Cardiac ventricle fibroblast (primary cell): ENCODE measurements around the gene MFSD12. TPM values are rescaled to one million over a fixed set of nuclear protein-coding genes. Genes with fewer than 3 reads are reported as not detected.

Experiments used
- total RNA-seq: library from RNA; depleted of rRNA; stranded (reverse); fragments of >200 nt; gene quantifications from 2 replicates; pipeline ENCODE4 v1.2.3, GENCODE V29; 2015

MFSD12 gene
- total RNA-seq, result 58.3 and 59.2 TPM in 2 replicates

DNA sequence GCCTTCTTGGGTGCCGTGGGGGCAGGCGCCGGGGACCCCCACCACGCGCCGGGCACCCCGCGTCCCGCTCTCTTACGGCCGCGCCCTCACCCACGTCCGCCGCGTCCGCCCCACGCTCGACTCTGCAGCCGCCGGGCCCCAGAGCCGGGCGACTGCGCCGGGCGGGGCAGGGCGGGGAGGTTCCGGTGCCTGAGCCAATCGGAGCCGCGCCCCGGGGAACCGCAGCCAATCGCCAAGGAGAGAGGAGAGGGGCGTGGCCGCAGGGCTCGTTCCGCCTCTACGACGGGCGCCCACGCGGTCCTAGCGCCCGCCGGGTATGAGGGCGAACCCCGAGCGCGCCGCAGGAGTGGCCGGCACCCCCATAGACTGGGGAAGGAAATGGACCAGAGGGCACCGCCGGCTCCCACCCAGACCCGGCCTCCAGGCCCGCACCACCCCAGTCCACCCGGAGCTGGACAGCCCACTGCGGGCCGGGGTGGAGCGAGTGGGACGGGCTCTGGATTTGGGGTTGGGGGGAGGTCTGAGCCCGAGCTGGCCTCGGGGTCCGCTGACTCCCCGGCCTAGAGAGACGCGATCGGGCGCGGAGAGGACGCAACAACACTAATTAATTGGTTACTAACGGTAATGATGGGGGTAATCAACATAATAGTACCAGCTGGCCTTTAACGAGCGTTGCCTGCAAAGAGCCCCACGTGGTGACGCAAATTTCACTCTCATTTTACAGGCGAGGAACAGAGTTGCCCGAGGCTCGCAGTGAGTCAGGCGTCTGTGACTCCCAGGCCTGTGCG lies at the start of gene MFSD12:
MFSD12 (minus strand) TSS at position 126 of the 788 bp plus-strand sequence. CDS start 183 bp downstream, outside the sequence.

GRCh38 chr19:3606690-3607289 lies 49.4 kb upstream of the MFSD12 start, which contains the start of gene TBXA2R:
Gene TBXA2R, minus strand, starts transcription at chr19:3606875. Its CDS starts 6,241 bp downstream, at chr19:3600634.

GRCh38 chr19:3585301-3586126 lies 28.1 kb upstream of the MFSD12 start, which contains the start of gene GIPC3:
Gene GIPC3, plus strand, starts transcription at chr19:3585478. Its CDS starts 120 bp downstream, at chr19:3585598.

GRCh38 chr19:3572855-3573161 lies 15.4 kb upstream of the MFSD12 start, which contains the start of gene HMG20B:
Gene HMG20B, plus strand, starts transcription at chr19:3572944. Its CDS starts 366 bp downstream, at chr19:3573310.

DNA sequence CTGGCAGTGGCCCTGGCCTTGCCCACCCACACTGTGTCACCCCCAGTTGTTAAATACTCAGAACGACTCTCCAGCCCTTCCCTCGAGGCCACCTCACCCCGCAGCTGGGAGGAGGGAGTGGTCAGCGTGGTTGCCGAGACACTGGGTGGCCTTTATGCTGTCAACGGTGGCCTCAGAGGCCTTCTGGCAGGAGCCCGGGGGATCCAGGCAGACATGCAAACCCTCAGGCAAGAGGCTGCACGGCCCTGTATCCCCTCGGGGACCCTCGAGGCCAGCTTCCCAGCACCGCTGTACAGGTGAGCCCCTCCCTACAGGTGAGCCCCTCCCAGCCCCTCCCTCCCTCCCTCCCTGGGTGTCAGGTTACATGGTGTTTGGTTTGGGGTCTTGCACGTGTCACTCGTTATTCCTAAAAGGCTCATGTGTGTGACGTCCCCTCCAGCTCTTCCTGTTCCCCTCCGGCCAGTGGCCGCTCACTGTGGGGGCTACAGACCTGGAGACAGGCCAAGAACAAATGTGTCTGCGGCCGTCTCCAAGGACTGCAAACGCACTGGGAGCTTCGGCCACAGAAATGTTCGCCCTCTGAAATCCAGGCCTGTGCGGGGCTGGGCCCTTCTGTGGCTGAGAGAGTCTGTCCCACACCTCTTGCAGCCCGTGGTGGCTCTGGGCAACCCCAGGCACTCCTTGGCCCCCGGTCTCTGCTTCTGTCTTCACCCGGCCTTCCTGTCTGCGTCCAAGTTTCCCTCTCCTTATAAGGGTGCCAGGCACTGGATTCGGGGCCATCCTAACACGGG lies 18.2 kb downstream of the MFSD12 start, which contains the start of gene TEKTIP1:
TEKTIP1 (plus strand) TSS at position 210 of the 791 bp plus-strand sequence; CDS start at position 214, 4 bp downstream.

DNA sequence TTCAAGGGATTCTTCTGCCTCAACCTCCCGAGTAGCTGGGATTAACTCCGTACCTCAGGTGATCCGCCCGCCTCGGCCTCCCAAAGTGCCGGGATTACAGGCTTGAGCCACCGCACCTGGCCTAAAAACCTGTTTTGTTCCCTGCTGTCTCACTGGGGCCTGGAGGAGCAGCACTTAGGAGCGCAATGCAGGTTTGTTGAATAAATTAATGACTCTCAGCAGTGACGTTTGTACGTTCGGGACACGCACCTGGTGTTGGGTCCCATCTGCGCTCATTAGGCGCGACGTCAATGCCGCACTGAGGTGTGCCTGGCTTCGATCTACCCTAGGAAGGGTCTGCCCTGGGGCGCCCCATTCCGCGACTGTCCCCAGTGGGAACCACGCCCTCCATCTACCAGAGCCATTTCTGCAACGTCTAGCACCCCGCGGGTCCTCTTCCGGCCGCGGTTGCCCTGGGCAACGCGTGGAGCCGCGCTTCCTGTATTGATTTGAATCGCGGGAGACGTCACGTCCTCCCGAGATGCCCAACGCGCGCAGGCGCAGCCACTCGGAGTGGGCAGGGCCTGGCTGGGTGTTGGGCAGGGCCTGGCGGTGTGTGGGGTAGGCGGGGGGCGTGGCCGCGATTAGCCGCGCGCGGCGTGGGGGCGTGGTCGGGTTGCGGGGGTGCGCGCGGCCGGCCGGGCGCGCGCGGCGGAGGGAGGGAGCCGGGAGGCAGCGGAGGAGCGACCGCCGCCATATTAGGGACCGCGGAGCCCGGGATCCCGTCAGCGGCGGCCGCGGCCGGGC lies 51.6 kb downstream of the MFSD12 start, which contains the start of gene FZR1:
FZR1 (plus strand) TSS at position 714 of the 786 bp plus-strand sequence. CDS start 16,679 bp downstream, outside the sequence.

DNA sequence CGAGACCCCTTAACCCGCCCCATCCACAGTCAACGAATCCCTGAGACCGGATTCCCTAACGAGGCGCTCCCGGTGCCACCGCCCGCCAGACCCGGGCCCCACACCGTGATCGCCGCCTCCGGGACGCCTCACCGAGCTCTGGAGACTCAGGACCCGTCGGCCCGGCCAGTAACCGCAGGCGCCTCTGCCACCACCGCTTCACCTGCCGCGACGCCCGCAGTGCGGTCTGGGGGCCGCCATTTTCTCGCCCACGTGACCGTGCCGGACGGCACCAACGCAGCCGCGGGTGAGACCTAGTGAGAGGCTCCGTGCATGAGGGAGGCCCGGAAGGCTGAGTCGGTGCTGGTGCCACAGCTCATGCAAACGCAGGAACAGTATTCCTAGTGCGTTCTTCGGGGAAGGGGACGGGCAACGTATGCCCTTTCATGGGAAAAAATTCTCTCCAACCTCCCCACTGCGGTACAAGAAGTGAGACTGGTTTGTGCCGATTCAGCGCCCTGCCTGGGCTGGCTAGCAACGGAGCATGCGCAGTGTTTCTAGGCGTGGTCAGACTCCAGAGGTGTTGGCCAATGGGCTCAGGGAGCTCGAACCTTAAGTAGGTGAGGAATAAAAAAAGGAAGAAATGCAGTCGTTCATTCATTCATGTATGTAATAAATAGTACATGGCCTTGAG lies 56.8 kb downstream of the MFSD12 start, which contains the start of gene DOHH:
DOHH (minus strand) TSS at position 246 of the 673 bp plus-strand sequence. CDS start 3,860 bp downstream, outside the sequence.

Other genes starting within 250 kb of the MFSD12 start
- gene NFIC, start 191.0 kb downstream of the MFSD12 start, total RNA-seq, result 125 and 142 TPM in 2 replicates
- gene SMIM24, start 77.1 kb downstream of the MFSD12 start, total RNA-seq, result not detected in 2 replicates
- not detected in 2 replicates for gene SMIM44, start 74.1 kb downstream of the MFSD12 start, total RNA-seq
- gene DOHH, start 56.9 kb downstream of the MFSD12 start, total RNA-seq, result 12.2 and 13.7 TPM in 2 replicates
- gene FZR1, start 51.3 kb downstream of the MFSD12 start, total RNA-seq, result 18.3 and 23.3 TPM in 2 replicates
- gene TEKTIP1, start 18.4 kb downstream of the MFSD12 start, total RNA-seq, result not detected in 2 replicates
- gene HMG20B, start 15.4 kb upstream of the MFSD12 start, total RNA-seq, result 90.3 and 99.7 TPM in 2 replicates
- 0.20 and 0.31 TPM in 2 replicates for gene GIPC3, start 27.9 kb upstream of the MFSD12 start, total RNA-seq
- gene TBXA2R, start 49.3 kb upstream of the MFSD12 start, total RNA-seq, result 0.94 and 1.0 TPM in 2 replicates
- 16.4 and 20.4 TPM in 2 replicates for gene CACTIN, start 69.2 kb upstream of the MFSD12 start, total RNA-seq
- 33.2 and 39.6 TPM in 2 replicates for gene PIP5K1C, start 142.9 kb upstream of the MFSD12 start, total RNA-seq
- gene TJP3, start 150.8 kb upstream of the MFSD12 start, total RNA-seq, result not detected in 2 replicates
- 28.3 and 33.3 TPM in 2 replicates for gene APBA3, start 204.1 kb upstream of the MFSD12 start, total RNA-seq
- gene MRPL54, start 205.1 kb upstream of the MFSD12 start, total RNA-seq, result 46.8 and 67.6 TPM in 2 replicates
- not detected in 2 replicates for gene RAX2, start 214.6 kb upstream of the MFSD12 start, total RNA-seq
- not detected in 2 replicates for gene MATK, start 228.8 kb upstream of the MFSD12 start, total RNA-seq